ENCODE data around the gene MED13L. TPM values are rescaled to one million over a fixed set of nuclear protein-coding genes. Genes with fewer than 3 reads are reported as not detected.

The MED13L gene
- total and polyA plus RNA-seq, 2 of the 8 experiments (the other 6 are each of a cell fraction or from before 2014, with no cell fraction given) = 15.9 to 51.7 TPM

DNA sequence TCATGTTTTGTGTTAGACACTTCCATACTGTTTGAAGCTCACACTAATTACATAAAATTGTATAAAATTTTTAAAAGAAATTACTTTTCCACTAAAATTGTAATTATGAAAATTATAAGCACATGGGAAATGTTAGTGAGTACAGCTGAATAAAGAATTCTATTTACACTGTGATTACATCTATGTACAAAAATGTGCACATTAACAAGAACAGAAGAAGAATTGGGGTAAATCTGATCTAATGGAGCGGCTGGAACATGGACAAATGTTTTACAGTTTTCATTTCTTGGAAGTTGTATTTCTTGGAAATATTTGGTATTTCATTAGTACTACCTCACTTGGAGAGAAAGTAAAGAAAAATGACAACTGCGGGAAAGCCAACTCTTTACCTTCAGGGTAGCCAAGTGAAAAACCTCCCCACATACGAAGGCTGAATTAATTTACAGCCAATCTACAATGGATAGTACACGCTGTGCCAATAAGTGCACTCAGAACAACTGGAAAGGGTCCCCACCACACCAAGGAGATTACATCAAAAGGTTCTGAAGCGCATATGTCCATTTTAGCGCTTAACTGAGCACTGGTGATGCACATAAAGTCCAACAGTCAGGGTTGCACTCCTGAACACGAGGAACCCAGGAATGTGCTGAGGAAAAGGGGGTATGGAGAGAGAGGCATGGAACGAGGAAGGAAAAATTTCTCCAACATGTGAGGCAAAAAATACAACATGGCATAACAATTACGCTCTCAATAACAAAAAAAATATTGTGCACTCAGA lies 17.5 kb downstream of the MED13L start (continued):
- TF ChIP-seq, protein P1, sequence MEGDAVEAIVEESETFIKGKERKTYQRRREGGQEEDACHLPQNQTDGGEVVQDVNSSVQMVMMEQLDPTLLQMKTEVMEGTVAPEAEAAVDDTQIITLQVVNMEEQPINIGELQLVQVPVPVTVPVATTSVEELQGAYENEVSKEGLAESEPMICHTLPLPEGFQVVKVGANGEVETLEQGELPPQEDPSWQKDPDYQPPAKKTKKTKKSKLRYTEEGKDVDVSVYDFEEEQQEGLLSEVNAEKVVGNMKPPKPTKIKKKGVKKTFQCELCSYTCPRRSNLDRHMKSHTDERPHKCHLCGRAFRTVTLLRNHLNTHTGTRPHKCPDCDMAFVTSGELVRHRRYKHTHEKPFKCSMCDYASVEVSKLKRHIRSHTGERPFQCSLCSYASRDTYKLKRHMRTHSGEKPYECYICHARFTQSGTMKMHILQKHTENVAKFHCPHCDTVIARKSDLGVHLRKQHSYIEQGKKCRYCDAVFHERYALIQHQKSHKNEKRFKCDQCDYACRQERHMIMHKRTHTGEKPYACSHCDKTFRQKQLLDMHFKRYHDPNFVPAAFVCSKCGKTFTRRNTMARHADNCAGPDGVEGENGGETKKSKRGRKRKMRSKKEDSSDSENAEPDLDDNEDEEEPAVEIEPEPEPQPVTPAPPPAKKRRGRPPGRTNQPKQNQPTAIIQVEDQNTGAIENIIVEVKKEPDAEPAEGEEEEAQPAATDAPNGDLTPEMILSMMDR (IDR thresholded peaks at IDR 0.05; ENCODE audit: control extremely low read depth in 1 of 3, insufficient read depth in 1 of 3, low read depth in 1 of 3, low read length in 3 of 3) = no peak
- no peak for TF ChIP-seq PHF8 (conservative IDR thresholded peaks at IDR 0.05; ENCODE audit: low read depth, low read length)
- no peak for TF ChIP-seq CEBPB (IDR thresholded peaks at IDR 0.05; ENCODE audit: low read depth, low read length)
- TF ChIP-seq SAP30 (IDR thresholded peaks at IDR 0.05; ENCODE audit: insufficient read depth, insufficient replicate concordance, low read length) = no peak
- TF ChIP-seq GTF2F1 (IDR thresholded peaks at IDR 0.05; ENCODE audit: borderline replicate concordance, low read depth, low read length) = no peak
- no peak for TF ChIP-seq KDM1A (IDR thresholded peaks at IDR 0.05; ENCODE audit: borderline replicate concordance, low read length)
- TF ChIP-seq CREB1 (IDR thresholded peaks at IDR 0.05) = no peak
